Stimulated activated CD8-positive, alpha-beta memory T cell treated with anti-CD3 and anti-CD28 coated beads, Interleukin-7, amount 100 ng/mL, for 48 hours (primary cell): ENCODE results near the gene GAS2L1.

Experiments
- DNase-seq, 2 donors: peaks; one replicate each; pipeline ENCODE4 v3.0.0-alpha.2; 2020; ENCODE audit warnings: low read depth in 1 of 2; ENCODE audit errors: extremely low read depth in 1 of 2

Gene GAS2L1

DNA sequence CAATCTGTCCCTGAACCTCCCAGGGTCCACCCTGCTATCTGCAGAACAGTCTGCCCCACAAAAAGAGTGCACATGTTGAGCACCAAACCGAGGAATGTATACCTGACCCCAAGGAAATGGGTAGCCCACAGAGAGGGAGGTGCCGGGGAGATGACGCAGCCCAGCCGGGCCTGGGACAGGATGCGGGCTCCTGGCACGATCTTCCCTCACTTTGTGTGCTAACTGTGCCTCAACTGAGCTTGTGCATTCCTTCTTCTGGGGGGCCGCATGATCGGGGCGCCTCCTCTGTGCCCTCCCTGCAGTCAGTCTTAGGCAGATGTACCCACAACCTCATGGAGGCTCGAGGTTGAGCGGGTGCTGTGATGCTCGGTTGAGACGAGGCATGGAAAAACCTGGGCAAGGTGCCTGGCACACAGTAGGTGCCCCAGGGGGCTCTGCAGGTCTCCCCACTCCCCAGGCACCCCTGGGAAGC lies 2.4 kb downstream of the GAS2L1 start:
- peak in 1 of 2 donors; percentile 39 for DNase-seq

DNA sequence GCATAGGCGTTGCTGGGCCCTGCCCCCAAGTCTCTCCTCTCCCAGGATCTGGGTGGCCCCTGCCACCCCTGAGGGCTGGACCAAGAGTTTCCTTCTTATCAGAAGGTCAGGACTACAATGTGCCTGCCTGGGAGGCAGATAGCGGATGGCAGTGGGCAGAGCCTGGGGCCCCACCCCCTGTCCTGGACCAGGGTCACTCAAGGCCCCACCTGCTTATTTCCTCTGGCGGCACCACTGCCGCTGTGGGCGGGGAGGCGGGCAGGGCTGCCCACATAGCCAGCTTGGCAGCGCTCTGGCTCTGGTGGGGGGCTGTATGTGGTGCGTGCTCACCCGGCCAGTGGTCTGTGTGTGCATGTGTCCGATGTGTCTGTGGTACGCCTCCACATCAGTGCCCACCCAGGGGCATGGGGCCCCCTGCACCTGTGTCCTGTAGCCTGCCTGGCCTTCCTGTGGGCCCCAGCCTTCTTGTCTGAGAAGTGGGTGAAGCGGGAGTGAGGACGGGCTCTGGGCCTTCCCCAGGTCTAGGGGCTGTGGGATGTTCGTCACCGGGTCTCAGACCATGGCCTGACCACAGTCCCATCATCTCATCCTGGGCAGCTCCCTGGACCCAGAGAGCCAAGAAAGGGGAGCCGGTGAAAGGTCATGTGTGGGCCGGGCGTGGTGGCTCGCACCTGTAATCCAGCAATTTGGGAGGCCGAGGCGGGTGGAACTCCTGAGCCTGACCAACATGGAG lies 3.0 kb downstream of the GAS2L1 start:
- no peak for DNase-seq

DNA sequence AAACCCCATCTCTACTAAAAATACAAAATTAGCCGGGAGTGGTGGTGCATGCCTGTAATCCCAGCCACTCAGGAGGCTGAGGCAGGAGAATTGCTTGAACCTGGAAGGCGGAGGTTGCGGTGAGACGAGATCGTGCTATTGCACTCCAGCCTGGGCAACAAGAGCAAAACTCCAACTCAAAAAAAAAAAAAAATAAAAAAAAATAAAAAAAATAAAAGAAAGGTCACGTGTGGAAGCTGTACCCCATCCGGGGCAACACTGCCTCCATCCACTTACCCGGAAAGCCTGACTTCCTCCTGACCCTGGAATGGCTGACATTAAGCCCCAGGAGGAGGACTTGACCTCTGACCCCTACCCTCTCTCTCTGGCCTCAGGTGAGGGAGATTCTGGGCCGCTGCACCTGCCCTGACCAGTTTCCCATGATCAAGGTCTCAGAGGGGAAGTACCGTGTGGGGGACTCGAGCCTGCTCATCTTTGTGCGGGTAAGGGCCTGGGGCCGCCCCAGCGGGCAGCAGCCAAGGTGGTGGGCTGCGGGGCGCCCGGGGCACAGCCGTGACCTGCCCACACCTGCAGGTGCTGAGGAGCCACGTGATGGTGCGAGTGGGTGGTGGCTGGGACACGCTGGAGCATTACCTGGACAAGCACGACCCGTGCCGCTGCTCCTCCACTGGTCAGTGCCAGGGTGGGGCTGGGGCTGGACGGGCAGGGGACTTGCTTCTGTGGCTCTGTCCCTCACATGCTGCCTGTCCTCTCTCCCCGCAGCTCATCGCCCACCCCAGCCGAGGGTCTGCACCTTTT lies 3.8 kb downstream of the GAS2L1 start:
- no peak for DNase-seq

DNA sequence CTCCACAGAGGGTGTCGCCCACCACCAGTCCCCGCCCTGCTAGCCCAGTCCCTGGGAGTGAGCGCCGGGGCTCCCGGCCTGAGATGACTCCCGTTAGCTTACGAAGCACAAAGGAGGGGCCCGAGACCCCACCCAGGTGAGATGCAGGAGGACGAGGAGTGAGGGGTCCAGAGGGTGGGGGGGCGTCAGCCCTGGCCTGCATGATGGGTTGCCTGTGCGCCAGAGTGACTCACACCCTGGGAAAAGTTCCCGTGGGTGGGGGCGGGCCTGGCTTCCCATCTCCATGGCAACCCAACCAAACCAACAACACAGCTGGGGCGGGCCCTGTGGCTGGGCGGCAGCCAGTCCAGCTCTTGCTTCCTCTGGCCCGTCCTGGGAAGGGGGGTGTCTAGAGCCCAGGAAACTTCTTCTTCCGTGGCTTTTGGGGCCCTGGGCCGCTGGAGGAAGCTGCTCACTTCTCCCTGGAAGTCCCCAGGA lies 4.5 kb downstream of the GAS2L1 start:
- DNase-seq = peak; percentile 54

DNA sequence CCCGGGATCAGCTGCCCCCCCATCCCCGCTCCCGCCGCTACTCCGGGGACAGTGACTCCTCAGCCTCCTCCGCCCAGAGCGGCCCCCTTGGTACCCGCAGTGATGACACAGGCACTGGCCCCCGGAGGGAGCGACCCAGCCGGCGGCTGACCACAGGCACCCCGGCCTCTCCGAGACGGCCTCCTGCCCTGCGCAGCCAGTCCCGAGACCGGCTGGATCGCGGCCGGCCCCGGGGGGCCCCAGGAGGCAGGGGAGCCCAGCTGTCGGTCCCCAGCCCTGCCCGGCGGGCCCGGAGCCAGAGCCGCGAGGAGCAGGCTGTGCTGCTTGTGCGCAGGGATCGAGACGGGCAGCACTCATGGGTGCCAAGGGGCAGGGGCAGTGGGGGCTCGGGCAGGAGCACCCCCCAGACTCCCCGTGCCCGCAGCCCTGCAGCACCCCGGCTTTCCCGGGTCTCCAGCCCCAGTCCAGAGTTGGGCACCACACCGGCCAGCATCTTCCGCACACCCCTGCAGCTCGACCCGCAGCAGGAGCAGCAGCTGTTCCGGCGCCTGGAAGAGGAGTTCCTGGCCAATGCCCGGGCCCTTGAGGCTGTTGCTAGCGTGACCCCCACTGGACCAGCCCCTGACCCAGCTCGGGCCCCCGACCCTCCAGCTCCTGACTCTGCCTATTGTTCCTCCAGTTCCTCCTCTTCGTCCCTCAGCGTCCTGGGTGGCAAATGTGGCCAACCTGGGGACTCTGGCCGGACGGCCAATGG lies 5.2 kb downstream of the GAS2L1 start:
- DNase-seq = no peak

DNA sequence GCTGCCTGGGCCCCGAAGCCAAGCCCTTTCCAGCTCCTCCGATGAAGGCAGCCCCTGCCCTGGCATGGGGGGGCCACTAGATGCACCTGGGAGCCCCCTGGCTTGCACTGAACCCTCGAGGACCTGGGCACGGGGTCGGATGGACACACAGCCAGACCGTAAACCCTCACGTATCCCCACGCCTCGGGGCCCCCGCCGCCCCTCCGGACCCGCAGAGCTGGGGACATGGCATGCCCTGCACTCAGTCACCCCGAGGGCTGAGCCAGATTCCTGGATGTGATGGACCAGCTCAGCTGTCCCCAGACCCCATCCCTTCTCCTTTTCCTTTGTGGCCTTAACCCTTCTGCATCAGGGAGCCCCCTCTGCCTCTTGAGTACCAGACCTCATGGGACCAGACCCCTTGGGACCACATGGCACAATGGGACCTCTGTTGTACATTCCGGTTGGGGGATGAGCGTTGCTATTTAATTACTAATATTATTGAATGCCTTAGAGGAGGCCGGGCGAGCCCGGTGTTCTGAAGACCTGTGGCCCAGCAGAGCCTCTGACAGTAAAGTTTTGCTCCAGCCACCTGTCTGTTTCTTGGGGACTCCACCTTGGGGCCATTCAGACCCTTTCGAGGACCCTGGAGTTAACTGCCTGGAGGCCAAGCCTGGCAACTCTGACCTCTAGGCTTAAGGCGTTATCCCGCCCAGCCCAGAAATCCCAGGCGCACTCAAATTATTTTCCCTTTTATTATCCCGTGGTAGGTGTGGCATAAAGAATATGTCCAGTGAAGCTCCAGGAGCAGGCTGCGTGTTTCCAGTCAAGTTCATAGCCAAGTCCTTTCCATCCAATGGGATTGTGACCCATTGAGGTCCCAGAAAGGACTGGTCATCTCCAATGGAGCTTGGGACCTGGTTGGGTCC lies 6.0 kb downstream of the GAS2L1 start:
- no peak for DNase-seq

DNA sequence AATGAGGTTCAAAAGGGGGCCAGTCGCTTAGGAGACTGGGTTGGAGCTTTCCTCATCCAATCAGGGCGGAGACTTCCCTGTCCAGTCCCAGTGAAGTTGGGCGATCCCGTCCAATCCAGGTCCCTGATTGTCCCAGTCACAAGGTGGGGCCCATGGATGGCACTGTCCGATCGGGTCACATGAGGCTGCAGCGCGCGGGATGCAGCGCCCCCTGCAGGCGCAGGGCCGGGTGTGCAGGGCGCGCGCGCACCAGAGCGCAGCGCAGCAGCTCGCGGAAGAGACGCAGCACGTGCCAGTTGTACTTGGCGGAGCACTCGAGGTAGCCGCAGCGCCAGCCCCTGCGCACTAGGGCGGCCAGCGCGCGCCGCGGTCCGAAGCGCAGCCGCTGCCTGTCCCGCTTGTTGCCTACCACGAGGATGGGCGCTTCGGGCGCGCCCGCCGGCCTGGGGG lies 6.7 kb downstream of the GAS2L1 start:
- DNase-seq = no peak

DNA sequence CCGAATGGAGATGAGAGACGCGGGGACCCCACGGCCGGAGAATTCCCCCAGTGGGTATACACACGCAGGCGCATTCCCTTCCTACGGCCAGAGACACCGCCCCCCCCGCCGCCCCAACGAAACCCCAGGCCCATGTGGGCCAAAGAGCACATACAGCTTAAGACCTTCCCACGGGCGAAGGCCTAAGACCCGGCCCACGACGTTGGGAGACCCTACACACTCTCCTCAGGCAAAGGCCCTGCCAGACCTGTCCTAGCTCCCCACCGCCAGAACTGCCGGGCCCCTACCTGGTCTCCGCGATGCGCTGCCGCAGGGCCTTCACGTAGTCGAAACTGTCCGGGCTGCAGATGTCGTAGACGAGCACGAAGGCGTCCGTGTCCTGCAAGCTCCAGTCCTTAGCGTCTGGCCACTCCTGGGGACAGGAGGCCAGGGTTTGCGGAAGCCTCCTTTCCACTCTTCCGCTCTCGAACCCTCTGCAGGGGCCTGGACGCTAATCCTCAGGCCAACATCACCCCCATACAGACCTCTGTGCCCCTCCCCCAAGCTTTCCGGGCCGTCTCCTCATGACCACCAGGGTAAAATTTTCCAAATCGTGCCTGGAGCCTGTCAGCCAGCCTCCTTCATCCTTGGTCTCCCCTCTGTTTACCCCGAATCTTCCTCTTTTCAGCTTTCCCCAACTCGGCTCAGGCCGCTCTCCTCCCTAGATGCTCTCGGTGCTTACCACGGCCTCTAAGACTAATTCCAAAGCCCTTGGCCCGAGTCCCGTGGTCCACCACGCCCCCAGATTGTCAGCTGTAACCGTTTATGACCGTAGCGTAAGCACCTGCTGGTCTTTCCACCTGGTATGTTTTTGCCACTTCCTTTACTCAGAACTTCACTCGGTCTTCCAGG lies 7.4 kb downstream of the GAS2L1 start:
- no peak for DNase-seq

DNA sequence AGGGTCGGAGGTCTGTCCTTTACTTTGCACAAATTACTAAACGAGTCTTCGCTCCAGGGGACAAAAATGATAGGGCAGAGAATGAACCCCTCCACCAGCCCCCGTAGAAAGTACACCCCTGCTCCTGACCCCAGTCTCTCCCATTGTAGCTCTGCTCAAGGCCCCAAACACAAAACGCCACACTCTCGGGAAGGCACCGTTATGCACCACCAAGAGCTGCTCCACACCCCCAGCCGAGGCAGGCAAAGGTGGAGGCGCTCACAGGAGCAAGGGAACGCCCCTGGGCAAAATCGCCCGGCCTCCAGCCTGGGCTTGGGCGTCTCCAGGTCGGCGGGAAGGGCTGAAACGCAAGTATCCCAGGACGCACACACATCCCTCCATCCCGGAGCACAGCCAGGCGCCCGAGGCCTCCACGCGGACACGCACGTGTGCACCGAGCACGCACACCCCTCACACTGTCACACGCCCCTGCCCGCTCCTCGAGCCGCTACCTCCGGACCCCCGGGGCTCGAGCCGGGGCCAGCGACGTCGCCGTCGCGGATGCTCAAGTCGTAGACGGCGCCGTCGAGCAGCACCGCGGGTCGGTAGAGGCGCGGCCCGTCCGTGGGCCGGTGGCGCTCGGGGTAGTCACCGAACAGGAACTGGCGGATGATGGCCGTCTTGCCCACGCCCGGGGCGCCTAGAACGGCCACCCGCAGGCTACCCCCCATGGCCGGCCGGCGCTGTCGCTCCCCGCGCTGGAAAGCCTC lies 8.3 kb downstream of the GAS2L1 start:
- no peak for DNase-seq

DNA sequence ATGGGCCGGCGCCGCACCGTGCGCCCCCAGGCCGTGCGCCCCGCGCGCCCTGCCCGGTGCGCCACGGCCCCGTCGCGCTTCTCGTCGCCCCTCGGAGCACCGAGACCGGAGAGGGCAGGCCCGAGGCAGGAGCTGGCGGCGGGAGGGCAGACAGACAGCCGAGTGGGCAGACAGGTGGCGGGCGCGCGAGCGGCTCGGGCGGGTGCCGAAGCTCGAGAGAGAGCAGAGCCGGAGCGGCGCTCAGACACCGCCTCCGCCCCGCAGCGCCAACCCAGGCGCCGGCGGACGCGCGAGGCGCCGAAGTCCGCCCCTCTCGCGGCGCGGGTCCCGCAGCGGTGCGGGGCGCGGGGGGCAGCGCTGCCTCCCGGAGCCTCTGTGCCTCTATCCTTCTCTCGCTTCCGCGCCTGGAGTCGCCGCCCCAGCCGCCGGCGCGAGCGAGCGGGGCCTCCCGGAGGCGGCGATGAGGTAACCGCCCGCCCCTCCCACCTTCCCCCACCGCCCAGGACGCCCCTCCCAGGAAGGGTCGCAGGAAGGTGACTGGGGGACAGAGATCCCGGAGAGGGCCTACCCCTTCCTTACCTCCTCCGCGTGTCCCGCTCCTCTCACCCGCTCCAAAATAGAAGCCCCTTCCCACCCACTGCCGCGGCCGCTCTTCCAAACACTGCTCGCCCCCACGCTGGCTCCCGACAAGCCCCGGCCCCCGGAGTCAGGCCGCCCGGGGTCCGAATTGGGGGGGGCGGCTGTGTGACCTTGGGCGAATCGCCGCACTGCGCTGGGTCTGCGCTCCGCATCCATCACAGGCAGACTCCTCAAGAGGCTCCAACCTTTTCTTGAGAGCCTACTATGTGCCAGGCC lies 9.1 kb downstream of the GAS2L1 start, which contains the start of gene RASL10A:
RASL10A (minus strand) TSS at position 412 of the 855 bp plus-strand sequence. CDS start 451 bp downstream, outside the sequence.
- DNase-seq = no peak

DNA sequence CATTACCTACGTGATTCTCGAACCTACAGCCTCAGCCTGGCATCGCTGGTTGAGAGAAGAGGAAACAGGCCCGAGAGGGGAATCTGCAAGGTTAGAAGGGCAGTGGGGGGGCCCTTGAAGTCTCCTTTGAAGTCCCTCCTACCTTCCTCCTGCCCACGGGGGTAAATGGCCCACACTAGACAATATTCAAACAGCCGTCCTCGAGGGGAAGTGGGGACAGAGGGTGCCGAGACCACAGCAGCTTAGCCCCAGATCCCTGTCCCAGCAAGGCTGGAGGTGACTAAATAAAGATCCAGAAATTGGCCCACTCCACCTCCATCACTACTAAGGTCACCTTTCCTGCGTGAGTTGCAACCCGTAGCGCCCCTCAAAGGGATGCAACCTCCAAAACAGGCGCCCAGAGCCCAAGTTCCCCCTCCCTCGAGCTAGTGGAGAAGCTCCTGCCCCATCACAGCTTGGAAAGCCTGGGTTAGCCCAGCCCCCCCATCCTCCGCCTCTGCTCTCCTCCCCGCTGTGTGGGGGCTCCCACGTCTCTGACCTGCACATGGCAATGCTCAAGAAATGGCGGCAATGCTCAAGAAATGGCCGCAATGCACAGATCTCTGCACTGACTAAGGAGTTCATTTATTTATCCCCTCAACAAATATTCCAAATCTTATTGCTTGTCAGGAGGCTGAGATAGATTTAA lies 9.8 kb downstream of the GAS2L1 start:
- no peak for DNase-seq

DNA sequence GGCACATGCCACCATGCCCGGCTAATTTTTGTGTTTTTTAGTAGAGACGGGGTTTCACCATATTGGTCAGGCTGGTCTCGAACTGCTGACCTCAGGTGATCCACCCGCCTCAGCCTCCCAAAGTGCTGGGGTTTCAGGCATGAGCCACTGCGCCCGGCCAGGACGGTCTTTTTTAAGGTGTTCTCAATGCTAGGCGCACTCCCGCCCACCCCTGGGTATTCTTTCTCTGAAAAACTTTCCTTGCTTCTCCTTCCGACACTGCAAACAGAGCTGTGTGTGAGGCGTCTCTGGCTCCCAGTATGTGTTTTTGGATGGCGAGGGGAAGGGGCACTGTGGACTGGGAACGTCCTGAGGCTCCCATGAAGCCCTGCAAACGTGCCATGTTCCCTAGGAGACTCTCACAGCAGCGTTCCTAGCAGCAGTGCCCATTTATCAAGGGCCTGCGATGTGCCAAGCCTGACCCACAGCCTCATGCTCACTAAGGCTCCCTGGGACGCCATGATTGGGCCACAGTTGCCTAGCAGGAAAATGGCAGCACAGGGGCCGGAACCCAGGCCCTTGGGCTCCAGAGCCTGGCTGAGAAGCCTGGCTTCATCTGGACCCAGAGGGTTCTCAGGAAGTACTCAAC lies 11.5 kb downstream of the GAS2L1 start:
- no peak for DNase-seq

DNA sequence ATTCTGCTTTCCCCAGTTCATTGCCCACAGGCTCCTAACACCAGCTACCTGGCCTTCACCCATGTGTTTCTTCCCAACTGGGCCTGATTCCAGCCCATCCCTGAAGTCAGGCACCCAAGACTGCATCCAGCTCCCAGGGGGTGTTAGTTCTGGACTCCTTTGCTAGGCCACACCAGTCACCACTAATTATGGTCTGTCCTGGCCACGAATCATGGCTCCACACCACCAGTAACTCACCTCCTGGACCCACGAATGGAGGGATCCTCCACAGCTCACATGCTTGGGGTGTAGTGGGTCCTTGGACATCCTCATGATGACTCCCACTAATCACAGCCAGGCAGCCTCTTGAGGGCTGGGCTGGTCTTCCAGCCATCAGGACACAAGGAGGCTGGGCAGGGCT lies 12.6 kb downstream of the GAS2L1 start:
- DNase-seq = no peak

DNA sequence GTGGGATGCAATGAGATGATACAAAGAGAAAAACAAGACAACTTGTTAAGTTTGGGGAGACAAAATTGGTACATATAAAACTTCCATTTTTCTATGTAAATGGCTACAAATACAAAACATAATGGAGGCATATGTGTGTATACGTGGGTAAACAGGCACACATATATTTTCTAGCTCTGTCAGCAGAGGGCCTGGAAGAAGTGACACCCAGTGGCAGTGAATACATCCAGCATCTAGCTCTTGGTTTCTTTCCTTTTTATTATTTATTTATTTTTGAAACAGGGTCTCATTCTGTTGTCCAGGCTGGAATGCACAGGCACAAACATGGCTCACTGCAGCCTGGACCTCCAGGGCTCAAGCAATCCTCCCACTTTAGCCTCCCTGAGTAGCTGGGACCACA lies 14.1 kb downstream of the GAS2L1 start:
- no peak for DNase-seq

DNA sequence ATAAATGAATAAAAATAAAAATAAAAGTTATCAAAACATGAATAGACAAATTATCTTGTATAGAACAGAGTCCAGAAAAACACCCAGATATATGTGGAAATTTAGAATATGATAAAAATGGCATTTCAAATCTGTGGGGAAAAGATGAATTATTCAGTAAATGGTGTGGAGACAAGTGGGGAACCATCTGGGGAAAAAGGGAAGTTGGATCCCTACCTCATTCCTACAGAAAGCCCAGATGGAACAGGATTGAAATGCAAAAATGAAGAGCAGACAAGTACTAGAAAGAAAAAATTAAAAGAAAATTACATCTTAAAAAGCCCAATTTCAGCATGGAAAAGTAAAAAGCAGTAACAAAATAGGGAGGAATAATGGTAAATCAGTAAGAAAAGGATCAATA lies 17.2 kb downstream of the GAS2L1 start:
- no peak for DNase-seq

DNA sequence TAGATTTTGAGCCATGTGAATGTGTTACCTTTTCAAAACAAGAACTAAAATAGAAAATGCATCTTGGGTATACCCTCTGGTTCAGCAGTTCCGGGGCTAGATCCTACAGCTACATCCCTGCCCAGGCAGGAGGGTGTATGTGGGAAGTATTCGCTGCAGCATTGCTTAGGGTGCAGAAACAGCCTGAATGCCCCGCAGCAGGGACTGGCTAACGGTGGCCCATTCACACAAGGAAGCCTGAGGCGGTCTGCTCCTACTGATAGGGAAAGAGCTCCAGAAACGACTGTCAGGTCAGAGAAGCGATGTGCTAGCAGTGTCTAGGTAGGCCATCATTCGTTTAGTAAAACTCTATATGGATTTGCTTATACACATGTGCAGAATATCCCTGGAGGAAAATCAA lies 18.9 kb downstream of the GAS2L1 start:
- DNase-seq = no peak
